Activated CD8-positive, alpha-beta memory T cell treated with anti-CD3 and anti-CD28 coated beads, Interleukin-2, amount 50 U/mL, for 1 hour (primary cell): ENCODE data around the gene SIX5.
"Not testable (repeated sequence)": the region's sequence is repeated elsewhere in the genome, so short reads cannot be mapped to it uniquely, and the experiment has no call there.

Source experiments
- DNase-seq: peaks from one replicate; pipeline ENCODE4 v3.0.0-alpha.2; 2020; ENCODE audit errors: extremely low read depth

The SIX5 gene

GRCh38 chr19:45768984-45769782, at the start of gene SIX5:
Gene SIX5 (minus strand): TSS chr19:45769252. CDS start chr19:45768844, 408 bp downstream.
- DNase-seq: peak; percentile 76

- DNase-seq: no peak
Measured at GRCh38 chr19:45817725-45818301, 48.8 kb upstream of the SIX5 start.

GRCh38 chr19:45817010-45817724, 48.1 kb upstream of the SIX5 start:
- DNase-seq: peak; percentile 87

GRCh38 chr19:45816236-45817009, 47.4 kb upstream of the SIX5 start:
- no peak for DNase-seq

GRCh38 chr19:45815481-45816216, 46.6 kb upstream of the SIX5 start:
- no peak for DNase-seq

- DNase-seq: no peak
Measured at GRCh38 chr19:45814851-45815480, 45.9 kb upstream of the SIX5 start, which contains the start of gene RSPH6A. Gene RSPH6A (minus strand): TSS chr19:45815308. CDS start chr19:45815176, 132 bp downstream.

GRCh38 chr19:45814166-45814780, 45.2 kb upstream of the SIX5 start:
- no peak for DNase-seq

- DNase-seq: no peak
Measured at GRCh38 chr19:45812297-45812696, 43.2 kb upstream of the SIX5 start.

GRCh38 chr19:45809643-45810159, 40.6 kb upstream of the SIX5 start:
- no peak for DNase-seq

GRCh38 chr19:45805719-45806118, 36.7 kb upstream of the SIX5 start:
- DNase-seq: no peak

- no peak for DNase-seq
Measured at GRCh38 chr19:45804959-45805230, 35.8 kb upstream of the SIX5 start.

GRCh38 chr19:45804140-45804958, 35.3 kb upstream of the SIX5 start:
- no peak for DNase-seq

GRCh38 chr19:45801603-45802175, 32.6 kb upstream of the SIX5 start:
- DNase-seq: no peak

- DNase-seq: no peak
Measured at GRCh38 chr19:45800070-45800553, 31.1 kb upstream of the SIX5 start.

GRCh38 chr19:45799541-45799940, 30.5 kb upstream of the SIX5 start:
- not testable (repeated sequence) for DNase-seq

- DNase-seq: no peak
Measured at GRCh38 chr19:45798995-45799517, 30.0 kb upstream of the SIX5 start.

GRCh38 chr19:45794627-45795026, 25.6 kb upstream of the SIX5 start:
- DNase-seq: no peak

GRCh38 chr19:45793876-45794275, 24.8 kb upstream of the SIX5 start:
- DNase-seq: no peak

- no peak for DNase-seq
Measured at GRCh38 chr19:45793178-45793564, 24.1 kb upstream of the SIX5 start.
